HepG2 (cell line): ENCODE results near the gene HS3ST5. TPM values are rescaled to one million over a fixed set of nuclear protein-coding genes. Genes with fewer than 3 reads are reported as not detected.

Experiments
- HOXA9 ChIP-seq: sonication (generic); formaldehyde crosslinking; IDR thresholded peaks from 2 replicates; pipeline ENCODE4 v1.8.1; 2022; ENCODE audit warnings: missing genetic modification reagents, mild to moderate bottlenecking, moderate library complexity, borderline replicate concordance
- KLF13 ChIP-seq: sonication (generic); formaldehyde crosslinking; IDR thresholded peaks from 2 replicates; pipeline ENCODE4 v1.4.0; 2020; ENCODE audit warnings: mild to moderate bottlenecking, missing genetic modification reagents
- MIER3 ChIP-seq: IDR thresholded peaks from 2 replicates; pipeline ENCODE4 v1.6.1; 2016; ENCODE audit warnings: missing compliant biosample characterization, borderline replicate concordance
- MLX ChIP-seq: IDR thresholded peaks from 2 replicates; pipeline ENCODE4 v1.6.1; 2016
- NFAT5 ChIP-seq: sonication (generic); formaldehyde crosslinking; IDR thresholded peaks from 2 replicates; pipeline ENCODE4 v1.4.0; 2020; ENCODE audit warnings: missing genetic modification reagents
- POGK ChIP-seq: sonication (generic); formaldehyde crosslinking; conservative IDR thresholded peaks from 2 replicates; pipeline ENCODE4 v1.8.0; 2022; ENCODE audit warnings: mild to moderate bottlenecking, moderate library complexity, missing genetic modification reagents
- PTBP1 ChIP-seq: fragments of 200-400 bp; formaldehyde crosslinking; IDR thresholded peaks from 2 replicates; pipeline ENCODE4 v1.6.1; 2018; ENCODE audit warnings: low read length, low read depth; ENCODE audit not compliant: poor library complexity, severe bottlenecking
- SKI ChIP-seq: fragments of 450-650 bp; IDR thresholded peaks from one replicate; pipeline ENCODE4 v1.6.1; 2018; ENCODE audit warnings: mild to moderate bottlenecking; ENCODE audit not compliant: partially characterized antibody
- THAP11 ChIP-seq: IDR thresholded peaks from 2 replicates; pipeline ENCODE4 v1.6.1; 2016; ENCODE audit warnings: missing biosample characterization, missing genetic modification reagents
- TOPORS ChIP-seq: sonication (generic); formaldehyde crosslinking; IDR thresholded peaks from 2 replicates; pipeline ENCODE4 v1.8.0; 2023; ENCODE audit warnings: mild to moderate bottlenecking, missing genetic modification reagents
- ZBED4 ChIP-seq: sonication (generic); formaldehyde crosslinking; IDR thresholded peaks from 2 replicates; pipeline ENCODE4 v1.4.0; 2020; ENCODE audit warnings: missing genetic modification reagents, borderline replicate concordance
- ZFP36 ChIP-seq: fragments of 150-350 bp; IDR thresholded peaks from 2 replicates; pipeline ENCODE4 v1.6.1; 2018; ENCODE audit warnings: borderline replicate concordance, low read length, low read depth; ENCODE audit not compliant: partially characterized antibody
- ZFP41 ChIP-seq: sonication (generic); formaldehyde crosslinking; IDR thresholded peaks from 2 replicates; pipeline ENCODE4 v1.4.0; 2020; ENCODE audit warnings: mild to moderate bottlenecking, missing genetic modification reagents, borderline replicate concordance
- ZNF235 ChIP-seq: sonication (generic); formaldehyde crosslinking; IDR thresholded peaks from 2 replicates; pipeline ENCODE4 v1.8.1; 2023; ENCODE audit warnings: mild to moderate bottlenecking, missing genetic modification reagents, borderline replicate concordance
- ZSCAN29 ChIP-seq: sonication (generic); formaldehyde crosslinking; conservative IDR thresholded peaks from 2 replicates; pipeline ENCODE4 v1.4.0; 2020; ENCODE audit warnings: mild to moderate bottlenecking, missing genetic modification reagents
- ZZZ3 ChIP-seq: sonication (generic); formaldehyde crosslinking; IDR thresholded peaks from 2 replicates; pipeline ENCODE4 v1.4.0; 2020; ENCODE audit warnings: missing genetic modification reagents, mild to moderate bottlenecking, borderline replicate concordance
- polyA plus RNA-seq, 8 experiments: library from polyadenylated mRNA; depleted of rRNA in 3 of 8; stranded (reverse) in 7 of 8; unstranded in 1 of 8; fragments of >200 nt; fragmentation: Illumina TruSeq in 4 of 8; extraction: Trizol in 4 of 8; gene quantifications; 2 replicates each; pipeline versions ENCODE4 v1.2.1 to v1.2.3, GENCODE V29; 2011 to 2016; ENCODE audit warnings: low read depth in 4 of 8, missing spikeins in 1 of 8, mixed read lengths in 1 of 8; ENCODE audit not compliant: insufficient read depth in 1 of 8
- total RNA-seq, 5 experiments: library from RNA; depleted of rRNA; stranded (reverse); fragments of >200 nt; fragmentation: Illumina TruSeq; extraction: Trizol; gene quantifications; 2 replicates each; pipeline ENCODE4 v1.2.3, GENCODE V29; 2016; ENCODE audit warnings: low read depth in 1 of 5

HS3ST5 gene
- total and polyA plus RNA-seq, 2 of the 13 experiments (the other 11 are each of a cell fraction or from before 2014, with no cell fraction given): 1.1 to 1.6 TPM

GRCh38 chr6:114144887-114145851, 197.7 kb downstream of the HS3ST5 start (continued):
- TF ChIP-seq ZBED4 (no peak), MIER3 (CRISPR knock-in tag) (no peak; the same call in 1 of the 2 replicates), HOXA9 (no peak), ZSCAN29 (CRISPR knock-in tag) (peak; percentile 85; the same call in 1 of the 2 replicates), ZFP41 (CRISPR knock-in tag) (no peak), SKI (peak; percentile 19), POGK (CRISPR knock-in tag) (0 out of 2 replicates have a peak, but pooled peaks have one; percentile 37), TOPORS (CRISPR knock-in tag) (no peak; the same call in 1 of the 2 replicates), ZZZ3 (CRISPR knock-in tag) (no peak), NFAT5 (CRISPR knock-in tag) (no peak), PTBP1 (no peak), MLX (CRISPR knock-in tag) (0 out of 2 replicates have a peak, but pooled peaks have one; percentile 17), KLF13 (CRISPR knock-in tag) (no peak), THAP11 (CRISPR knock-in tag) (no peak), ZFP36 (no peak), ZNF235 (no peak)
